GM10248 (cell line): ENCODE data around the gene TTC29.
"Not testable (repeated sequence)": the region's sequence is repeated elsewhere in the genome, so short reads cannot be mapped to it uniquely, and the experiment has no call there.

Experiments
- CTCF ChIA-PET: fragments of 300-600 bp; sonication (Branson Sonifier 250); formaldehyde crosslinking; extraction: SDS; loops from one replicate; lab custom pipeline; 2021; ENCODE audit warnings: antibody characterized with exemption; lab: Yijun Ruan, JAX
- POLR2A ChIA-PET: fragments of 350-650 bp; sonication (Branson Sonifier 250); formaldehyde crosslinking; extraction: SDS; loops from one replicate; lab custom pipeline; 2020; ENCODE audit warnings: antibody characterized with exemption; lab: Yijun Ruan, JAX
- DNase-seq: peaks from one replicate; pipeline ENCODE4 v3.0.0; 2012; ENCODE audit errors: extremely low spot score
- TF ChIP-seq, protein P1 (sequence below): IDR thresholded peaks from 2 replicates; pipeline ENCODE4 v1.5.1; 2012; ENCODE audit warnings: mild to moderate bottlenecking, low read depth; ENCODE audit errors: extremely low read depth, missing control alignments, control extremely low read depth

The TTC29 gene

GRCh38 chr4:146835096-146835495 lies 110.6 kb downstream of the TTC29 start:
- TF ChIP-seq, protein P1, sequence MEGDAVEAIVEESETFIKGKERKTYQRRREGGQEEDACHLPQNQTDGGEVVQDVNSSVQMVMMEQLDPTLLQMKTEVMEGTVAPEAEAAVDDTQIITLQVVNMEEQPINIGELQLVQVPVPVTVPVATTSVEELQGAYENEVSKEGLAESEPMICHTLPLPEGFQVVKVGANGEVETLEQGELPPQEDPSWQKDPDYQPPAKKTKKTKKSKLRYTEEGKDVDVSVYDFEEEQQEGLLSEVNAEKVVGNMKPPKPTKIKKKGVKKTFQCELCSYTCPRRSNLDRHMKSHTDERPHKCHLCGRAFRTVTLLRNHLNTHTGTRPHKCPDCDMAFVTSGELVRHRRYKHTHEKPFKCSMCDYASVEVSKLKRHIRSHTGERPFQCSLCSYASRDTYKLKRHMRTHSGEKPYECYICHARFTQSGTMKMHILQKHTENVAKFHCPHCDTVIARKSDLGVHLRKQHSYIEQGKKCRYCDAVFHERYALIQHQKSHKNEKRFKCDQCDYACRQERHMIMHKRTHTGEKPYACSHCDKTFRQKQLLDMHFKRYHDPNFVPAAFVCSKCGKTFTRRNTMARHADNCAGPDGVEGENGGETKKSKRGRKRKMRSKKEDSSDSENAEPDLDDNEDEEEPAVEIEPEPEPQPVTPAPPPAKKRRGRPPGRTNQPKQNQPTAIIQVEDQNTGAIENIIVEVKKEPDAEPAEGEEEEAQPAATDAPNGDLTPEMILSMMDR: no peak
- CTCF ChIA-PET: interaction anchor here (1.5 kb wide), 1 partner anchor 16 kb away, joined by 3 read pairs; no protein-coding TSS in a partner anchor
- DNase-seq: no peak

DNA sequence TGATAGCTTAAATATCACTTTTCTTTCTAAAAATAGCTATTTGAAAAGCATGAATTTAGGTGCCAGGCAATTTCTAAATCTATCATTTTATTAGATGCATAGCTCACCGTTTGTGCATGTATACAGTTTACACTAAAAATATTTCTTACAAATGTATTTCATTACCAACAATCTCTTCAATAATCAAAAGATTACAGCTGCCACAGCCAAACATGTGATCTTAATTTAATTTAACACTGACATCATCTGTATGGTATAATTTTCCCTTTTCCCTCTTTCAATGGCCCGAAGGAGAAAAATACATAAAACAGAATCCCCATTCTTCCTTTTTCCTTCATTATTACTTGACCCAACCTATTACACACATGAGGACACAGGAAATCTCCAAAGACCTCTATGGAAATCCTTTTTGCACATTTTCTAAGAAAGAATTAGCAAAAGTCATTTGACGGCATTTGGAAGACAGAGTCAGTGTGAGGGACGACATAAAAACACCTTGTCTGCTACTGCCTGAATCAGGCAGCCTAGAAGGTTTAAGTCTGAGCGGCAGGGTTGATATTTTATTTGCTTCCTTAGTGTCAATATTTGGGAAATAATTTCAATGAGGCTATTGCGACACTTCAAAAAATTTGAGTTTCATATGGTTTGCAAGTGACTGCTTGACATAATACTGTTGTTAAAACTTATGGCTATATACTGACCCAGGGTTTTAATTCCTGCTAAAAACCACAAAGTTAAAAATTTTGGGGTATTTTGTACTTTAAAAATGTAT lies 111.2 kb downstream of the TTC29 start:
- TF ChIP-seq, protein P1: no peak
- ChIA-PET CTCF (no interaction called here), POLR2A (no interaction called here)
- no peak for DNase-seq

More at GRCh38 chr4:146835096-146835495, 110.6 kb downstream of the TTC29 start:
- POLR2A ChIA-PET: no interaction called here

GRCh38 chr4:146833530-146833929 lies 112.1 kb downstream of the TTC29 start:
- TF ChIP-seq, protein P1: no peak
- DNase-seq: no peak
- POLR2A ChIA-PET: no interaction called here
- CTCF ChIA-PET: no interaction called here

DNA sequence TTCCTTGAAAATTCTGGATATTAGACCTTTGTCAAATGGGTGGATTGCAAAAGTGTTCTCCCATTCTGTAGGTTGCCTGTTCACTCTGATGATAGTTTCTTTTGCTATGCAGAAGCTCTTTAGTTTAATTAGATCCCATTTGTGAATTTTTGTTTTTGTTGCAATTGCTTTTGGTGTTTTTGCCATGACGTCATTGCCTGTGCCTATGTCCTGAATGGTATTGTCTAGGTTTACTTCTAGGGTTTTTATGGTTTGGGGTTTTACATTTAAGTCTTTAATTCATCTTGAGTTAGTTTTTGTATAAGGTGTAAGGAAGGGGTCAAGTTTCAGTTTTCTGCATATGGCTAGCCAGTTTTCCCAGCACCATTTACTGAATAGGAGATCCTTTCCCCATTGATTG lies 122.7 kb downstream of the TTC29 start:
- POLR2A ChIA-PET, DNase-seq: not testable (repeated sequence)
- CTCF ChIA-PET: interaction anchor here (1.1 kb wide), 1 partner anchor 28 kb away, joined by 3 read pairs; no protein-coding TSS in a partner anchor

GRCh38 chr4:146814750-146815149 lies 130.9 kb downstream of the TTC29 start:
- ChIA-PET POLR2A (no interaction called here), CTCF (no interaction called here)
- no peak for DNase-seq
- TF ChIP-seq, protein P1: no peak

GRCh38 chr4:146795711-146796110 lies 150.0 kb downstream of the TTC29 start:
- TF ChIP-seq, protein P1: no peak
- no peak for DNase-seq
- CTCF ChIA-PET: interaction anchor here (0.9 kb wide), 1 partner anchor 34 kb away, joined by 3 read pairs; no protein-coding TSS in a partner anchor
- POLR2A ChIA-PET: no interaction called here

DNA sequence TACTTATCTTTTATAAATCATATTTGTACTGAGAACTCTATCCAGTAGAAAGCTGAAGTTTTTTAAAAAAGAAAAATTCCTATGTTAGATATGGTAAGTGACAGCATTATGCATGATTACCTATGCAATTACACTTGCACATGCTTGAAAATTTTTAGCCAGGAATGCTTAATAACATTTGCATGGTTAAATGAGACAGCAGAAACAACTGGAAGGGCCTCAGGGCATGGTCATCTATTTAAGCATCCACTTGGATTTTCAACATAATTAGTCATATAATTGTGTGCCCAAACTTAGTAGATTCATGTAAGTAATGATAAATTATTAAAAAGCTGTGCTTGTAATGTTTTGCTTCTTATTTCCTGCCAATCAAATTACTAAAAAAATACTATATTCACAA lies 151.9 kb downstream of the TTC29 start:
- ChIA-PET CTCF (interaction anchor here (1.3 kb wide), 1 partner anchor 14 kb away, joined by 3 read pairs; no protein-coding TSS in a partner anchor), POLR2A (no interaction called here)
- no peak for DNase-seq
- TF ChIP-seq, protein P1: no peak
